Upper lobe of left lung (tissue), 4 donors: ENCODE measurements around the gene TBRG1.

Experiments
- EP300 ChIP-seq, 4 donors: sonication (generic); formaldehyde crosslinking; IDR thresholded peaks; one replicate each; pipeline ENCODE4 v1.5.1; 2017; ENCODE audit warnings: antibody characterized with exemption in 4 of 4, control low read depth in 2 of 4
- POLR2A ChIP-seq, 4 donors: fragments of 450-650 bp; IDR thresholded peaks; one replicate each; pipeline ENCODE4 v1.5.1; 2016 to 2017; ENCODE audit warnings: antibody characterized with exemption in 4 of 4, mild to moderate bottlenecking in 2 of 4
- POLR2AphosphoS5 ChIP-seq, 2 donors: sonication (generic); formaldehyde crosslinking; IDR thresholded peaks; one replicate each; pipeline ENCODE4 v1.5.1; 2017; ENCODE audit warnings: antibody characterized with exemption in 2 of 2
- TF ChIP-seq, protein P1 (sequence below), 6 experiments: fragments of 450-650 bp in 4 of 6; fragments of 200-600 bp in 2 of 6; sonication (generic) in 2 of 6; IDR thresholded peaks; one replicate each; pipeline ENCODE4 v1.5.1; 2016 to 2019; ENCODE audit warnings: antibody characterized with exemption in 6 of 6

DNA sequence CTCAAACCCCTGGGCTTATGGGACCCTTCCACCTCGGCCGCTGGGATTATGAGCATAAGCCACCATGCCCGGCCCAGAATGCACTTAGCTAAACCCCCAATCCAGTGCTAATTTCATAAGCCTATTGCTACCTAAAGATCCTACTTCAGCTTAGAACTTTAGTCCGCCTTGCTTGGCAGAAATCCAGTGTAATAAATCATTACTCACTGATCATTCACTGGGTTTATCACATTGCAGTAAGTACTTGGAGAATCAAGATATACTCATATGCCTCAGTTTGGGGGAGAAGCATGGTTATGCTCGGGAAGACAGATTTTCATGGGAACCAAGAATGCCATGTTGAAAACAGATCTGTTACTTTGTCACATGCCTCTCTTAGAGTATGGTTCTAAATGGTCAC lies 3.8 kb upstream of the TBRG1 start:
- TF ChIP-seq POLR2A (IDR thresholded peaks at IDR 0.05) (no peak), POLR2AphosphoS5 (IDR thresholded peaks at IDR 0.05) (no peak), EP300 (IDR thresholded peaks at IDR 0.05) (no peak)
- TF ChIP-seq, protein P1, sequence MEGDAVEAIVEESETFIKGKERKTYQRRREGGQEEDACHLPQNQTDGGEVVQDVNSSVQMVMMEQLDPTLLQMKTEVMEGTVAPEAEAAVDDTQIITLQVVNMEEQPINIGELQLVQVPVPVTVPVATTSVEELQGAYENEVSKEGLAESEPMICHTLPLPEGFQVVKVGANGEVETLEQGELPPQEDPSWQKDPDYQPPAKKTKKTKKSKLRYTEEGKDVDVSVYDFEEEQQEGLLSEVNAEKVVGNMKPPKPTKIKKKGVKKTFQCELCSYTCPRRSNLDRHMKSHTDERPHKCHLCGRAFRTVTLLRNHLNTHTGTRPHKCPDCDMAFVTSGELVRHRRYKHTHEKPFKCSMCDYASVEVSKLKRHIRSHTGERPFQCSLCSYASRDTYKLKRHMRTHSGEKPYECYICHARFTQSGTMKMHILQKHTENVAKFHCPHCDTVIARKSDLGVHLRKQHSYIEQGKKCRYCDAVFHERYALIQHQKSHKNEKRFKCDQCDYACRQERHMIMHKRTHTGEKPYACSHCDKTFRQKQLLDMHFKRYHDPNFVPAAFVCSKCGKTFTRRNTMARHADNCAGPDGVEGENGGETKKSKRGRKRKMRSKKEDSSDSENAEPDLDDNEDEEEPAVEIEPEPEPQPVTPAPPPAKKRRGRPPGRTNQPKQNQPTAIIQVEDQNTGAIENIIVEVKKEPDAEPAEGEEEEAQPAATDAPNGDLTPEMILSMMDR (IDR thresholded peaks at IDR 0.05) = no peak
